HUES64 (cell line): Measurements from ENCODE around the gene HSPBAP1.
"Not testable (repeated sequence)": the region's sequence is repeated elsewhere in the genome, so short reads cannot be mapped to it uniquely, and the experiment has no call there.

Experiments used
- H3K27ac ChIP-seq: 2 replicates; pipeline ENCODE4 v1.7.0; 2013; ENCODE audit warnings: low read depth, low read length, inconsistent platforms
- H3K27me3 ChIP-seq: 2 replicates; pipeline ENCODE4 v1.6.1; 2013; ENCODE audit warnings: mild to moderate bottlenecking, low read length; ENCODE audit not compliant: insufficient read depth
- H3K36me3 ChIP-seq: 2 replicates; pipeline ENCODE4 v1.6.1; 2013; ENCODE audit warnings: mild to moderate bottlenecking, low read length; ENCODE audit not compliant: insufficient read depth
- H3K4me1 ChIP-seq: 2 replicates; pipeline ENCODE4 v1.6.1; 2013; ENCODE audit warnings: mild to moderate bottlenecking, low read length, moderate library complexity; ENCODE audit not compliant: insufficient read depth
- H3K4me3 ChIP-seq: 2 replicates; pipeline ENCODE4 v1.5.1; 2013; ENCODE audit warnings: mild to moderate bottlenecking, low read length, moderate library complexity
- H3K9ac ChIP-seq: 2 replicates; pipeline ENCODE4 v1.6.1; 2013; ENCODE audit warnings: mild to moderate bottlenecking, low read depth, low read length
- H3K9me3 ChIP-seq: 2 replicates; pipeline ENCODE4 v1.6.1; 2013; ENCODE audit warnings: low read depth, low read length; ENCODE audit not compliant: insufficient read depth
- WGBS: fragments of 150-250, 120-280 bp; methylation state at CpG from one replicate; pipeline ENCODE4 v1.1.7; 2013; ENCODE audit warnings: missing lambda C conversion rate; 5-methylcytosine and 5-hydroxymethylcytosine counted together

Gene HSPBAP1

DNA sequence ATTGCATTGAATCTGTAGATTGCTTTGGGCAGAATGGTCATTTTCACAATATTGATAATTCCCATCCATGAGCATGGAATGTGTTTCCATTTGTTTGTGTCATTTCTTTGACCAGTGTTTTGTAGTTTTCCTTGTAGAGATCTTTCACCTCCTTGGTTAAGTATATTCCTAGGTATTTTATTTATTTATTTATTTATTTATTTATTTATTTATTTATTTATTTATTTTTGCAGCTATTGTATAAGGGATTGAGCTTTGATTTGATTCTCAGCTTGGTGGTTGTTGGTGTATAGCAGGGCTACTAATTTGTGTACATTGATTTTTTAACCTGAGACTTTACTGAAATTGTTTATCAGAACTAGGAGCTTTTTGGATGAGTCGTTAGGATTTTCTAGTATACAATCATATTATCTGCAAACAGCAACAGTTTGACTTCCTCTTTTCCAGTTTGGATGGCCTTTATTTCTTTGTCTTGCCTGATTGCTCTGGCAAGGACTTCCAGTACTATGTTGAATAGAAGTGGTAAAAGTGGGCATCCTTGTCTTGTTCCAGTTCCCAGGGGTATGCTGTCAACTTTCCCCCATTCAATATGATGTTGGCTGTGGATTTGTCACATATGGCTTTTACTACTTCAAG is 82.9 kb downstream of the HSPBAP1 start:
- H3K4me1 ChIP-seq, H3K27ac ChIP-seq, H3K27me3 ChIP-seq, H3K9me3 ChIP-seq, H3K9ac ChIP-seq, H3K4me3 ChIP-seq: not testable (repeated sequence)
- WGBS = 92% methylated on average over 1 of the region's 1 CpG
- H3K36me3 ChIP-seq = peaks cover 15% of the 10 kb centered on the region; the same call in 1 of the 2 replicates

DNA sequence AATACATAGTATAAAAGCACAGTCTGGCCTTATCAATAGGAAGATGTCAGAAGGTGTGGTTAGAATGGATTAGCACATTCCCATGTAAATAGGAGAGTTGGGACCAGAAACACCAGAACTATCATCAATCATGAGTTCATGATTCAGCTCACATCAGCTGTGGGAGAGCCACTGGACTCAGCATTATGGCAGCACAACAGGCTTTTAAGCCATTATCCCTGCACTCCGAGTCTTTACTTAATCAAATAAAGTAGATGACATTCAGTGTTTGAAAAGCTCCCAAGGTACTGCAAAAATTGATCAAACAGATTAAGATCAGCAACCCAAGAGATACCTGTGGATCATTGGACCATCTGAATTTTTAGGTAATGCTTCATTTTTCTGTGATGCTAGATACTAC is 88.3 kb downstream of the HSPBAP1 start:
- Histone ChIP-seq H3K36me3 (peaks cover 11% of the 10 kb centered on the region; the same call in 1 of the 2 replicates), H3K4me1 (no peaks in the 10 kb centered on the region), H3K9ac (no peak overlapping the region), H3K27me3 (no peaks in the 10 kb centered on the region), H3K4me3 (no peak overlapping the region), H3K9me3 (no peaks in the 10 kb centered on the region), H3K27ac (no peak overlapping the region)
- 95% methylated on average over 1 of the region's 1 CpG for WGBS

DNA sequence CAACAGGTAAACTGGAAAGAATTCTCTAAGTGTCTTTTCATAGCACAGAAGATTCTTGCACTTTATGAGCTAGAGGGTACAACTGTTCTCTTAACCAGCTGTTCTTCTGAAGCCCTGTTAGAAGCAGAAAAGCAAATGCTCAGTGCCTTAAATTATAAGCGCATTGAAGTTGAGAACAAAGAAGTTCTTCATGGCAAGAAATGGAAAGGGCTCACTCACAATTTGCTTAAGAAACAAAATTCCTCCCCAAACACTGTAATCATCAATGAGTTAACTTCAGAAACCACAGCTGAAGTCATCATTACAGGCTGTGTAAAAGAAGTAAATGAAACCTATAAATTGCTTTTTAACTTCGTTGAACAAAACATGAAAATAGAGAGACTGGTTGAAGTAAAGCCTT is 93.4 kb downstream of the HSPBAP1 start:
- H3K27me3 ChIP-seq = no peaks in the 10 kb centered on the region
- no peak overlapping the region for H3K27ac ChIP-seq
- H3K4me3 ChIP-seq = no peak overlapping the region
- 86% methylated on average over 2 of the region's 2 CpGs for WGBS
- peaks cover 17% of the 10 kb centered on the region; the same call in 1 of the 2 replicates for H3K36me3 ChIP-seq
- H3K4me1 ChIP-seq = no peaks in the 10 kb centered on the region
- H3K9me3 ChIP-seq = no peaks in the 10 kb centered on the region
- no peak overlapping the region for H3K9ac ChIP-seq

DNA sequence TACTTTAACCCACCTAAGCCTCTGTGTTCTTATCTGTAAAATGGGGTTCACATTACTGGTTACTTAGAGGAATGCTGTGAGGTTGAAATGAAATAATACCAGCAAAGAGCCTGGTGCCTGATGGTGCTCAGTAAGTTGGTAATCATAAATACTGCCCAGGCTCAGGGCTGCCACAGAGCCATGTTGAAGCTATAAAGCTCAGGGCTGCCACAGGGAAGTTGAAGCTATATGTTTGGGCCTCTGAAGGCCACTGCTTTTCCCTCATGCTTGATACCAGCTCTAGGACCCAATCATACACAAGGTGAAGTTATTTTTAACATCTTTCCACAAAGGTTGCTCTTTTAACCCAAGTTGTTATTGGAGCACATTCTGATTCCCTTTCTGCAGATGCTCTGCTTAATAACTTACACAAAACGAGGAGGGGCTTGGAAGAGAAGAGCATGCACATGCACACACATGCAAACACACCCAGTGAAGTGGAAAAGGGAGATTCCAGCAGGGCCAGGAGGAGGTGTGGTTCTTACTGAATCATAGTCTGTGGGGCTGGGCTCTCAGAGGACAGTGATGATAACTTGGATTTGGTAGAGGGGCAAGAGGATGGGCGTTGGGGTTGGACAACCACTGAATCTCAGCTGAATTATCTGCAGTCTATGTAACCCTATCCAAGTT is 95.5 kb downstream of the HSPBAP1 start:
- Histone ChIP-seq H3K4me1 (no peaks in the 10 kb centered on the region), H3K27ac (no peak overlapping the region), H3K4me3 (no peak overlapping the region), H3K27me3 (no peaks in the 10 kb centered on the region), H3K9me3 (no peaks in the 10 kb centered on the region), H3K36me3 (peaks cover 14% of the 10 kb centered on the region; the same call in 1 of the 2 replicates), H3K9ac (no peak overlapping the region)
- 86% methylated on average over 1 of the region's 2 CpGs for WGBS

DNA sequence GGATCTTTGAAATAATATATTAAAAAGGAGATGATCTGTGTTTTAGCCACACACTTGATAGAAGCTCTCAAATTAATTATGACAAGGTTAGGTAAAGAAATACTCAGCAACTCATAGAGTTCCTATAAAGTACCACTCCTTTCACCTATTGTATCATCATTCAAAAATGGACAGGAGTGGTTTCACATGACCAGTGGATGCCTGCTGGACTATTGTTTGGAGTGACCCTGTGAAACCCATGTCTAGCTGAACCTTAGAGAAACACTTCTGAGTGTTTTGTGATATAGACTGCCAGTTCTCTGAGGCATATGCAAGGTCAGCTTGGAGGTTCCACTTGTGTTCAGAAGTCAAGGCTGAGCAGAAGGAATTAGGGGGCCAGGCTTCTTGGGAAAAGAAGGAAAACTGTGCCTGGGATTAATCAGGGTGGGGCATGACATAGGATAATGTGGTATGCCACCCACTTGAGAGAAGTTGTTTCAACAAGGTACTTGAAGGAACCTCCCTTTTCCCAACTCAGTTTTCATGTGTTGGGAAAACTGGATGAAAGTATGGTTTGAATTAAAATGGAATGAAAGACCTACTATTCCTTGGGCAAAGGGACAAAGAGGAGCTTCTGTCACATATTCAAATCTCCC is 97.6 kb downstream of the HSPBAP1 start:
- Histone ChIP-seq H3K9ac (no peak overlapping the region), H3K4me1 (no peaks in the 10 kb centered on the region), H3K4me3 (no peak overlapping the region), H3K9me3 (no peaks in the 10 kb centered on the region), H3K36me3 (peaks cover 19% of the 10 kb centered on the region), H3K27me3 (no peaks in the 10 kb centered on the region), H3K27ac (no peak overlapping the region)

DNA sequence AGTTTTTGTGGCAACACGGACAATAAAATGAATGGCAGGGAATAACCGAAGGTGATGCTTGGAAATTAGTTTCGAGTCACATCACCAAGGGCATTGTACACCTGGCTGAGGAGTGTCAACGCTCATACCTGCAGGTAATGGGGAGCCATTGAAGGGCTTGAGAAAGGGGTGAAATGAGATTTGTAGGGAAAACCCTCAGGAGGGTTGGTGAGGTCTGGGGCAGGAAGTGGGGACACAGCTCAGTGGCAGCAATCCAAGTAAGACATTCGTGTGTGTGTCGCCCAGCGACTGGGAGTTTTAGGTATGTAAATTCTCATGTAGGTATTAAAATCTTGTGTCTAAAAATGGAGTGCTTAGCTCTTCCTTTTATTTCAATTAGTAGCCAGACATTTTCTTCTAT is 98.7 kb downstream of the HSPBAP1 start:
- H3K9me3 ChIP-seq = no peaks in the 10 kb centered on the region
- H3K9ac ChIP-seq = no peak overlapping the region
- WGBS = 86% methylated on average over 7 of the region's 7 CpGs
- H3K27ac ChIP-seq = no peak overlapping the region
- no peaks in the 10 kb centered on the region for H3K27me3 ChIP-seq
- peaks cover 11% of the 10 kb centered on the region for H3K36me3 ChIP-seq
- no peaks in the 10 kb centered on the region for H3K4me1 ChIP-seq
- H3K4me3 ChIP-seq = no peak overlapping the region

DNA sequence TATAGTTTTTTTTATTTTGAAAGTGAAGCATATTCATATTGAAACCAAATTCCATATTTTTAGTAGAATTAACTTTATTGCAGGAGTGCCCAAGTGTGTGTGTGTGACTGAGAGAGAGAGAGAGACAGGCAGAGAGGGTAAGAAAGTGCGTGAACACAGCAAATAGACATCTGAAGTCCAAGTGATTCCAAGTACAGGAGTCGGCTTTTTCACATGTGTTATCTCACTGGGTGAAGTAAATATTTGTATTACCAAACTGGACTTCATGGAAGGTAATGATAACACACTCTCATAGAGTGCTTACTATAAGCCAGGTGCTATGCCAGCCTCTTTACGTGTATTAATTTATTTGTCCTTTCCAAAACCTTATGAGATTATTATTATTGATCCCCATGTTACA is 101.0 kb downstream of the HSPBAP1 start:
- no peak overlapping the region for H3K27ac ChIP-seq
- 93% methylated on average over 3 of the region's 3 CpGs for WGBS
- H3K4me1 ChIP-seq = no peaks in the 10 kb centered on the region
- H3K9me3 ChIP-seq = no peaks in the 10 kb centered on the region
- peaks cover 10% of the 10 kb centered on the region for H3K36me3 ChIP-seq
- H3K9ac ChIP-seq = no peak overlapping the region
- H3K4me3 ChIP-seq = no peak overlapping the region
- H3K27me3 ChIP-seq = no peaks in the 10 kb centered on the region

DNA sequence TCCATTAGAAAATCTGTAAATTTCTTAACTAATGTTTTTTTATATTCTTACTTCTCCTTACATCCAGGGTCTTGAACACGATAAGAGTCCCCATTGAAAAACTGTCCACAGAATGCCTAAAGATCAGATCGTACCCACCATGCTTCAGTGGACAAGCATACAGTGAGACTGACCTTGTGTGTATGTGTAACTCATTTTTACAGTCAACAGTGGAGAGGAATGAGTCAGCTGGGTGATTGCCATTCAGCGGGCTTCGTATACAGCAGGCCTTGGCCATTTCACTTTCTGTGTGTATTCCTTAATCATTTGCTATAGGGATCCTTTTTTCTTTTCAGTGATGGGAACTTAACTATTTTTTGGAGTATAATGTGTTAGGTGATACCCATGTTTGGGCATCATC is 102.4 kb downstream of the HSPBAP1 start:
- Histone ChIP-seq H3K27me3 (no peaks in the 10 kb centered on the region), H3K4me1 (no peaks in the 10 kb centered on the region), H3K9me3 (no peaks in the 10 kb centered on the region), H3K36me3 (peaks cover 22% of the 10 kb centered on the region), H3K9ac (no peak overlapping the region), H3K4me3 (no peak overlapping the region), H3K27ac (no peak overlapping the region)
- 94% methylated on average over 4 of the region's 4 CpGs for WGBS

DNA sequence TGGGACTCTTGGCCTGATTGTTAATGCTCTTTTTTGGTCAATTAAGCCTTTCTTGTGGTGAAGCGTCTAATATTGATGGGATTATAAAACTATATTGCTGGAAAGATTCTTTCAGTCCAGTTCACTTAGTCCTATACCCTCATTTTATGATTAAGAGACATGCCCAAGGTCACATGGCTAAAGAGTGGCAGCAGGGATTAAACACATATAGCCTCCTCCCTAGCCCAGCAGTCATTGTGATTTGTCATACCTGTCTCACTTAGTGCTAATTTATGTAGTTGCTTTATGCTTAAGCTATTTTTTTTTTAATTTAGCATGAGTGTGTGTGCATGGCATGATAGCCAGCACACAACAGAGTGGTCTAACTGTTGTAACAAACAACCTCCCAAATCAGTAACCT is 103.5 kb downstream of the HSPBAP1 start:
- Histone ChIP-seq H3K9me3 (no peaks in the 10 kb centered on the region), H3K4me3 (no peak overlapping the region), H3K4me1 (no peaks in the 10 kb centered on the region), H3K27ac (no peak overlapping the region), H3K27me3 (no peaks in the 10 kb centered on the region), H3K36me3 (peaks cover 29% of the 10 kb centered on the region), H3K9ac (no peak overlapping the region)
- WGBS = 80% methylated on average over 1 of the region's 1 CpG
